Ramos (cell line): ENCODE data around the gene CABP7.

ENCODE experiments used
- in situ Hi-C: fragments of 300-500 bp; cut with MboI; formaldehyde crosslinking; loops from one replicate; pipeline ENCODE4 v1.14.3; 2022; ENCODE audit warnings: low sequenced_read_pairs; ENCODE audit not compliant: unreplicated experiment

The CABP7 gene

DNA sequence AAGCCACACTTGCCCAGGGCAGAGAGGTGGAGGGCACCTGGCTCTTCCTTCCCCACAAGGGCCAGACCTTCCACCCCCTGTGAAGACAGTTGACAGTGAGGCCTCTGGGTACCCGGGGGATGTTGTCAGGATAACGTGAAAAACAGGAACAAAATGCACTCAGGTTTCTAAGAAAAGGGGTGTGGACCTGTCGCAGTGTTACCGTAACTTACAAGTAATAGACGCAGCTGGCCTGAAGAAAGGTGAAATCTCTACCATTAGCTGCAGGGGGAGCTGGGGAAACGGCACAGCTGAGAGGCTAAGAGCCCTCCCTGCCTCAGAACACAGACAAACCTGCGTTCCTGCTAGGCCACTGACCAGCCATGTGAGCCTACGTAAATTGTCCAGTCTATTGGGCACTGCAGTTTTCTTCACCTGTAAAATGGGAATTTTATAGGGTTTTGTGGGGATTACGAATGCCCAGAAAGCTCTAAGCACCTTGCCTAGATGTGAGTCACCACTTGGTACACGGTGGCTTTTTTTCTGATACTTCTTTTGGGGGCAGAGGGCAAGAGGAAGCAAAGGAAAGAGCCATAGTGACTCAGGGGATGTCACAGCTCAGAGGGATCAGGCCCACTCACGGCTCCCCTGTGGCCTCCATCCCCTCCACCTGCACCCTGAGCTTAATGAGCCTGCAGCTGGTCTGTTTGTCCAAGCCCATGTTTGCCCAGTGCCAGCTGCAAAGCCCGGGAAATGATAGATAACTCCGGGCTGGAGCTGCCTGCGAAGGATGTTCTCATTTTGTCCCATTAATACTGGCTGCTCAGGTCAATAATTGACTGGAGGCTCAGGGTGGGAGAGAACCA, 18.4 kb upstream of the CABP7 start:
- in situ Hi-C loops, result no loop called here

DNA sequence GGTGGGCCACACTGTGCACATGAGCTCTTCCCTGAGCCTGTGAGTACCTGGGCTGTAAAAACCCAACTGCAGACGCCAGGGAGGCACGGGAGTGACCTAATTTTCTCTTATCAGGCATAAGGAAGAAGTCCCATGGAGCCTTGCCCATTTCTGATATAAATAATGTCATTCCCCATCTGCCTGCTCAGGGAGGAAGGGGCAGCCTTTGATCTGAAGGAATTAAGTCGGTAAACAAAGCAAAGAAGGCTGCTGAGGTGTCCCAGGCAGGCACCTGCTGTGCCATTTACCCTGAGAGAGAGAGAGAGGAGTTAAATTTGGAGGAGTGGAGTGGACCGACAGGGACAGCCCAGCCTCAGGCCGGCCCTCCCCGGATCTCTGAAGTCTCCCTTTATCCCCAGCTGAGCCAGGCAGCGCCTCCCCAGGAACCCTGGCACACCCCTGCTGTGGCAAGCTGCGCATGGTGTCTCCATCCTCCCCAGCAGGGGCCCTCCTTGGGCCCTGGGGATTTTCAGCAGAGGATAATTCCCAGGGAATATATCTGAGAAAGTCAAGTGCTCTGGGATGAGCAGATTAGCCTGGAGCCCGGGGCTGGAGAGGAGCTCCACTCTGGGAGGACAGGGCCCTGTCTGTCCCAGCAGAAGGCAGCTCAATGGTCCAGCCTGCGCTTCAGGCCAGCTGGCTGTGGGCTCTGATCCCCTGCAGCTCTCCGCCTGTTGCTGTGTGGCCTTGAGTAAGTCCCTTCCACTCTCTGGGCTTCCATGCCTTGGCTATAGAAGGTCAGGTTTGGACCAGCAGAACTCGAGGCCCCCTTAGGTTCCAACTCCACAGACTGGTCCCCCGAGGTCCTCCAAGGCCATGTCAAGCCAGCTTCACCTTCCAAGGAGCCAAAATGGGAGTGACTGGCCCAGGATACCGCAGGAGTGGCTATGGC, 17.5 kb upstream of the CABP7 start:
- in situ Hi-C loops, result no loop called here

DNA sequence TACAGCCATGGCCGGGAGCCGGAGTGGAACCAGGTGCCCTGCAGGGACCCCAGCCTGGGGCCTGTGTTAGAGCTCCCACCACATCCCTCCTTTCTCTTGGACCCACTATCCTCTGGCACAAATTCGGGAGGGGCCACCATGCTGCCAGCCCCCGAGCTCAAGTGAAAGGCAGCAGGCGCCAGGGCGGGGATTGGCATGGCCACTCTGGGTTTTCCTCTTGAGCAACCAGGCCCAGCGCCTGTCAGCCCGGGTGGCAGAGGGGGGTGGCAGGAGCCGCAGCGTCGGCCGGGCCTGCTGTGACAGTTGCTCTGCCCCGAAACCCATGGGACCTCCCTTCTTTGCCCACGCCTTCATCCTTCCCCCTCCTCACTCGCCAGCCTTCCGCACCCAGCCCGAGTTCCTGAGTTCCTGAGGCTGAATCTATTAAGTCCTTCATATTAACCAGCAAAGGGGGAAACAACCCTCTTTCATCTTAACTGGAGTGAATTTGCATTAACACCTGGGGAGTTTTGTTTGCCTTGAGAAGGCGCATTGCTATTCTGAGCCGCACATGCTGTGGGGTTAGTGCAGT, 16.8 kb upstream of the CABP7 start:
- in situ Hi-C loops, result no loop called here

DNA sequence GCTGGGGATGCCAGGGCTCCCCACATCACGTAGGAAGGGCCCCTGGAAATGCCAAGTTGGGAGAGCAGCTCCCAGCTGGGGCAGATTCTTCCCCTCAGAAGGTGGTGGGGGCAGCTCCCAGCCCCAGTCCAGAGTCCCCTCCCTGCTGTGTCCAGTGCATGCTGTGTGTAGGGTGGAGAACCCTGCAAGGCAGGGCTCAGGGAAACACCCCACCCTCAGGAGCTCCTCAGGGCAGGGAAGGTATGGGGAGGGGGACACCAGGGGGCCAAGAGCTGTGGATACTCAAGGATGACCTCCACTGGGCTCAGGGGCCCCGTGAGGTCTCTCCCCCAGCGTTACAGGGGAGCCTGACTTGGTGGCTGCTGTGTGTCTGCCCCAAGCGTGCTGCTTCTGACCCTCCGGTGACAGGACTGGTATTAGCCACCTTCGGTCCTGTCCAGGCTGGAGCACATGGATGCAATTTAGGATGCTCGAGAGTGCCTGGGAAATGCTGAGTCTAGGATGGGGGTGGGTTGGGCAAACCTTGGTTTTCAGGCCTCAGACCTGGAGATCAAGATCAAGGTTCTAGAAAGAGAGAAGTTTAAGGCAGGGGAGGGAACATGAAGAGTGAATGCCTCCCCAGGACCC, 16.1 kb upstream of the CABP7 start:
- in situ Hi-C loops, result no loop called here

DNA sequence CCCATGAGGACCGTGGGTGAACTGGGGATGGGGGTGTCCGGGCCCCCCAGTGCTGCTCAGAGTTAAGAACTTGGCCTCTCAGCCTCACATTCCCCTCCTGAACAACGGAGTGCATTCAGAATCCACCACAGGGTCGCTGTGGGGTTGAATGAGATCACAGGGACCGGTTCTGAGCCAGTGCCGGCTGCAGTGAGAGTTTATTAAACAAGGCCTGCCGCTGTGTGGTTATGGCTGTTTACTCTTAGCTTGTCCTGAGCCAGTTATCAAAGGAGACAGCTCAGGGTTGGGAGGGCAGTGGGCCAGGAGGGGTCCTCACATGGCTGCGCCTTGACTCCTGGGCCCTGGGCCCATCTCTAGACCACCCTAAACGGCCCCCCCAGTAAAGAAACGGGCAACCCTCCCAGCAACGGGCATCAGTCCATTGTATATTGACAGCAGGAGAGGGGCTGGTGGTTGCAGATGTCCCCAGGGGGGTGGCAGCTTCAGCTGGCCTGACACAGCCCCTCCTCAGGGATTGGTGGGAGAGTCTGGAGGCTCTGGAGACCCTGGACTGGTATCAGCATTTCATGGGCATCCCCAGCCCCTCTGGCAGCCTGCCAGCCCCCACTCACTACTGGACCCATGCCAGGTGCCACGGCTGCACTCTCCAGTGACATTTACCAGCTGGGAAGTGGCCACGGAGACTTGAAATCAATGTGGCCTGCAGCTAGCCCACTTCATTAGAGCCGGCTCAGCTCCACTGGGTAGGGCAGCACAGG, 15.1 kb upstream of the CABP7 start:
- in situ Hi-C loops, result no loop called here

DNA sequence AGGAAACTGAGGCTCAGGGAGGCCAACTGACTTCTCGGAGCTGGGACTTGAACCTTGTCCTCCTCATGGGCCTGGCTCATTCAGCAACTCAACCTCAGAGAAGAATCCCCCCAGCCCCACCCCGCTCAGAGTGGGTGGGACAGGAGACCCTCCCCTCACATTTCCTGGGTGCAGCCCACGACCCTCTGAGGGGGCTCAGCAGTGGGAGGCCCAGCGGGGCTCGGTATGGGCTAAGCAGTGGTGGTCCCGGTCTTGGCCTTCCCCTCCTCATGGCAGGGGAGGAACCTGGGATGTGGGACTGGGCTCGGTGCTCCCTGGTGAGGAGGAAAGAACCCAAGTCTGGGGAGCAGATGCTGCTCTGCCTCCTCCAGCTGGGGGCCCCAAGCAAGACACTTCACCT, 14.2 kb upstream of the CABP7 start:
- in situ Hi-C loops, result no loop called here

DNA sequence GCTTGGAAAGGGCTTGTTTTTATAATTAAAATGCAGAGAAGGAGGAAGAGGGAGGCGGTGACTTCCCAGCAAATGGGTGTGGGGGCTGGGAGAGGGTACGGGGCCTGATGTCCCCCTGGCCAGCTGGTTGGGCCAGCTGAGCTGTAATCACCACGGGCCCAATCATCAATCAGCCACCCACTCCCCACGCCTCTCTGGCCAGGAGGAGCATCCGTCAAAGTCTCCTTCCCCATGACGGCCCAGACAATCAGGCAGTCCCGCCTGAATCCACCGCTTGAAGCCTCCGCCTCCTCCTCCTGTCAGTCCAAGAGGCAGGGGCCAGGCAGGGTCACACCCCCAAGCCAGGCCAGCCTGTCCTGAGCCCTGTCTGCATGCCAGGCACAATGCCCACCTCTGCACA, 13.3 kb upstream of the CABP7 start:
- in situ Hi-C loops, result no loop called here

DNA sequence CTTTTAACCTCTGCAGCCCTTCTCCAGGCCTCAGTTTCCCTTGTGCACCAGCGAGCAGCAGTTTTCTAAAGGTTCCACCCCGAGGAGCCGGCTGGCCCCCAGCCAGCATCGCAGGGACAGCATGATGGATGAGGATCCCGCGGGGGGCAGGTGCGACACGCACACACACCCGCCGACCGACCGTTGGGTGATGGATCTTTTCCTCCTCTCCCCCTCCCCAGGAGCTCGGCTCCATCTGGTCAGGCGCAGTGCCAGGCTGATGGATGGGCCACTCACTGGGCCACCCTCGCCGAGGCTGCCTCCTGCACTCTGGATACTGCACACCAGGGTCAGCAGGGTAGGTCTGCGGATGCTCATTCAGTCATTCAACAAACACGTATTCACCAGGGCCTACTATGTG, 12.8 kb upstream of the CABP7 start:
- in situ Hi-C loops, result no loop called here

DNA sequence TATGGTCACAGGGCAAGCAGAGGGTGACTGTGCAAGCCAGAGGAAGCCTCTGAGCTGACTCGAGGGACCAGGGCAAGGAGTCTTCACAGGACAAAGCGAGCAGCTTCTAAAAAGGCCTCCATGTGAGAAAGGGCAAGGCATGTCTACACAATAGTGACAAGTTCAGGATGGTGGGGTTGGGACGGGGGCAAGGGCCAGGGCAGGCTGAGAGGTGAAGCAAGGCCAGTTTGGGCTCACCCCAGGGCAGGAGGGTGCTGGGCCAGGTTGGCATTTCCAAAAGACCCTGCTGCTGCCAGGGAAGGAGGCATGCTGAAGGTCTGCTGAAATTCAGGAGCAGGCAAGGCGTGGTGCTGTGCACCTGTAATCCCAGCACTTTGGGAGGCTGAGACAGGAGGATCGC, 12.3 kb upstream of the CABP7 start:
- in situ Hi-C loops, result no loop called here

DNA sequence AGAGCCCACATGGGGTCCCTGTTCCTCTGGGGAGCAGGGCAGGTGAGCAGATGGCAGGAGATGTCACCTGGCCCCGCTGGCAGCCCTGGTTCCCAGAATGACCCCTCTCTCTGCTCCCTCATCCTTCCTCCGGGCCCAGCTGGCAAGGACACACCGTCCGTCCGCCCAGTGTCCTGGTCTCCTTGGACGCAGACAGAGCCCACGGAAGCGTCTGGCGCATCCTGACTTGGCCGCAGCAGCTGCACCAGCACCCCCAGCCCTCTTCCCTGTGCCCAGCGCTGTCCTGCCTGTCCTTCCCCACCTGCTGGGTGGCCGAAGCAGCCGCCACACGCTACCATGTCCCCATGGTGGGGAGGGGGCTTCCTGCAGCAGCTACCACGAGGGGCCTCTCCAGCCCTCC, 9.6 kb upstream of the CABP7 start:
- in situ Hi-C loops, result no loop called here

DNA sequence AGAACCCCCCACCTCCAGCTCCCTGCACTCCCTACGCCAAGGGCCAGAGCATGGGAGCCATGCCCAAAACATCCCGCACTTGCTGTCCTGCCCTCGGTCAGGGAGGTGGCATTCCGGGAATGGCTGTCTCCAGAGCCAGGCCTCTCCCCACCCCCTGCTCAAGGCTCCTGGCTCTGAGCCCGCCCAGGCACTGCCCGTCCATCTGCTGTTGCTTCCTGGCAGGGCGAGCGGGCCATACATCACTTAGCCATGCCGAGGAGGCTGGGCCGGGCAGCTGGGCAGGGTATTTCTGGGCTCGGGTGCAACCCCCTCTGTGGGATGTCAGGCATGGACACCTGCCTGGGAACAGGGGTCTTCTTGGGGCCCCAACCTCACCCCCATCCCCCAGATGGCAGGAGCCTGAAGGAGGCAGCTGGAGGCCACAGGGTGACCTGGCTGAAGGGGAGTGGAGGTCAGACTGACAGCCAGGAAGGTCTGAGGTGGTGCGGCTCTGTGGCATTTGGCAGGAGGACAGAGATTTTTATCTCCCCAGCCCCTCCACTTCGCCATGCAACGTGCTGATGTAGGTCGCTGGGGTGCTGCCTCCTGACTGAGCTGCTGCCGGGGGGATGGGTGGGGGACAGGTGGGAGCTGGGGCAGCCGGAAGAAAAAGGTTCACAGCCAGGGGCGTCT, 8.7 kb upstream of the CABP7 start:
- in situ Hi-C loops, result no loop called here

DNA sequence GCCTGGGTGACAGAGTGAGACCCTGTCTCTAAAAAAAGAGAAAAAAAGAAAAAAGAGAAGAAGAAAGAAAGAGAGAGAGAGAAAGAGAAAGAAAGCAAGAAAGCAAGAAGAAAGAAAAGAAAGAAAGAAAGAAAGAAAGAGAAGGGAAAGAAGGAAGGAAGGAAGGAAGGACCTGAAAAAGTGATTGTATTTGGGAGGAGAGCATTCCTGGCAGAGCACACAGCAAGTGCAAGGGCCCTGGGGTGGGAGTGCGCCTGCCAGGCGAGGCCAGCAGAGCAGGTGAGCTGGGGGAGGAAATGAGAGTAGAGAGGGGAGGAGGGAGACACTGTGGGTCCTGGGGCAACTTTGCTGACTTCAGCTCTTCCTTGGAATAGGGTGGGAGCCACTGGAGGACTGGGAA, 7.7 kb upstream of the CABP7 start:
- in situ Hi-C loops, result no loop called here

DNA sequence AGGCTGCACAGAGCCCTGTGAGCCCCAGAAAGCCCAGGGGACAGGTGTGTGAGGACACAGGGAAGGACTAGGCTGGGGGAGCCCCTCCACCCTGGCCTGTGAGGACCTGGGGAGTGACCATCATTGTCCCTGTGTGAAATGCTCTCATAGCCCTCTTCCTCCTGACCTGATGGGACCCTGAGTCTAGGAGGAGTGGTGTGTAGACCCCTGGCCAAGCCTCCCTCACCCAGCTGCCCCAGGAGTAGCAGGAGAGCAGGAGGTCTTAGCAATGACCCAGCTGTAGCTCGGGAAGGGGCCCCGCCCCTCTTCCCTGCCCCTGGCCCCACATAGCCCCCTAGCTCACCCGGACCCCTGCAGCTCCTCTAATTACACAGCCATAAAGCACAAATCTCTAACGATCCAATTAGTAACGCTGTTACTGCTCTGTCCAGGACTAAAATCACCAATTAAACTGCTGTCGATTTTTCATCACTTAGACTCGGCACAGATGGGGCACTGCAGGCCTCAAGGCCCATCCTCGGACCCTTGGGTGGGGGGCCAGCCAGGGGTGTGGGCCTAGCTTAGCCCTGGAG, 6.6 kb upstream of the CABP7 start:
- in situ Hi-C loops, result no loop called here

DNA sequence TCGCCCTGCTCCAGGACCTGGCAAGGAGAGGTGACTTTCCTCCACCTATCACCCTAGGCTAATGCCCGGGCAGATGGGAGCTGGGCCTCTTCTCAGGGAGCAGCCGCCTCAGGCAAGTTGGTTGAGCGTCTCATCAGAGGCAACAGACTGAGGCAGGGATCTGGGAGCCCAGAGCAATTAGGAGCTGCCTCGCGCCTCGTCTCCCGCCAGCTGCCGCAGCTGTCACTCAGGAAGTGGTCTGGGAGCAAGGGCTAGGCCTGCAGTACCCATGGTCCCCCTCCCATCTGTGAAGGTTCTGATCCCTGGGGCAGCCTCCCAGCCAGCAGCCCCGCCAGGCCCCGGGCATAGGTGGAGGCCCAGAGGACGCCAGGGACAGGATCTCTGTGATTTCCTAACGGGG, 4.6 kb upstream of the CABP7 start:
- in situ Hi-C loops, result no loop called here

DNA sequence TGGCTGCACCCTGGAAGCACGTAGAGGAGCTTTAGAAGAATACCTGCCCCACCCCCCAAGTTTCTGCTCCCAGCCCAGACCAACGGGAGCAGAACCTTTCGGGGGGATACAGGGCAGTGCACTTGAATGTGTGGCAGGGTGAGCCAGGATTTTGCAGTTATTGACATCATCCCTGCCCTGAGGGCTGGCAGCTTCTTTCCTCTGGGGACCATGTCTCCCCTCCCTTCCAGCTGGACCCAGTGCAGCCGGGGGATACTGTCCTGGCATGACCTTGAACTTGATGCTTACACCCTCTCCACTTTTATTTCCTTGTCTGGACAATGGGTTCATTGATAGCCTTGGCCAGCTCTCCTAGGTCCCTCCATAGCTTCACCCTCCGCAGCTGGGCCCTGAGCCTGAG, 4.1 kb upstream of the CABP7 start:
- in situ Hi-C loops, result no loop called here

DNA sequence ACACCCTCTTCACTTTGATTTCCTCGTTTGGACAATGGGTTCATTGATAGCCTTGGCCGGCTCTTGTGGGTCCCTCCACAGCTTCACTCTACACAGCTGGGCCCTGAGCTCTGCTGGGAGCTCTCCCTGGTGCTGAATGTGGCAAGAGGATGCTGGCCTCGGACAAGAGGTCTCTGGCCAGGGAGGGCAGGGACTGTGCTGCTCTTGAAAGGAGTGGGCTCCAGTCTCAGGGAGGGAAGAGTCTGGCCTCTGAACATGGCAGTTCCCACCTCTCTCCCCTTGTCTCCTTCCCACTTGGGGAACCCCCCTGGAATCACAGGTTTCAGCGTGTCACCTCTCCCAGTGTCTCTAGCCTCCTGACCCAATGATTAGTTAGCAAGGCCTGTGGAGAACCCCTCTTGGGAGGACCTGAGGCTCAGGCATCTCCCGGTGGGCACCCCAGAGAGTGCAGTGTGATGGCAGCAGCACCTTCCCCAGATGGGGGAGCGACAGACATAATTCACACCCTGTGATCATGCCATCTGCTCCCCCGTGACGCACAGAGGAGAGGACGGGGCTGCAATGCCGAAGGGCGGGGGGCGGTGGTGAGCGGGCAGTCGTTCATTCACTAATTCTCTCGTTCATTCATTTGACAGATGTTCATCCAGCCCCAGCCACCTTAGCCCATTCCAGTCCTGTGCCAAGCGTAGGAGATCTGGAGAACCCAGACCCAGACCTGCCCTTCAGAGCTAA, 2.8 kb upstream of the CABP7 start:
- in situ Hi-C loops, result no loop called here

DNA sequence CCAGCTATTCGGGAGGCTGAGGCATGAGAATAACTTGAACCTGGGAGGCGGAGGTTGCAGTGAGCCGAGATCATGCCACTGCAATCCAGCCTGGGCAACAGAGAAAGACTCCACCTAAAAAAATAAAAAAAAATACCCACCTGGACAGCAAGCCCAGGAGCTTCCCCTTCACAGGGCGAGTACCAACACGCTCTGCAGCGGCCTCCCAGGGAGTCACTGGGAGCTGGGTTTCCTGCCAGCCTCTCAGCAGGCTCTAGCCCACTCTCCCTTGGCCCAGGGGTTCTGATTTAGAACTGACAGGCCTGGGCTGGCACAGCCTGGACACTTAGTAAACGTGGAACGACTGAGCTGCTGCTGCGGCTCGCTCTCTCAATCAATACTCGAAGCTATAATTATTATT, 2.0 kb upstream of the CABP7 start:
- in situ Hi-C loops, result no loop called here
